NCI-H1105 (cell line): ENCODE measurements around the gene CLRN3.

Experiments
- DNase-seq: peaks from one replicate; lab custom pipeline; 2025; lab: John Stamatoyannopoulos, UW

The CLRN3 gene

DNA sequence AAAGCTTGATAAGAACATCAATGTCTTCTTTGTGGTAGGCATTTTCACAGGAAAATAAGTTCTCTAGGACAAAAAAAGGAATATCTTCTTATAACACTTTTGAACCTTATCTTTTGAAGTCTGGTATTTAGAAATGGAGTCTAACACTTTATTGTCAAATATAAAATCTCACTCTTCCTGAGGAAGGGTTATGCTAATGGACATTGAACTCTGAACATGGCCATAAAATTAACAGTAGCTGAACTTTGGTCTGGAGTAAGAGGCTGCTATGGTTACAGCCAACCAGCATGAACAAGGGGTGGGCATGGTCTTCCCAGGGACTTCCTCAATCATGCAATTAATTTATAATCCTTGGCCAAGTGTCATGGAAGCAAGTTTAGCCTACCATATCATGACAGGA, at the start of gene CLRN3:
CLRN3 (minus strand) TSS at position 199 of the 400 bp plus-strand sequence; CDS start at position 42, 157 bp downstream.
- no peak for DNase-seq

DNA sequence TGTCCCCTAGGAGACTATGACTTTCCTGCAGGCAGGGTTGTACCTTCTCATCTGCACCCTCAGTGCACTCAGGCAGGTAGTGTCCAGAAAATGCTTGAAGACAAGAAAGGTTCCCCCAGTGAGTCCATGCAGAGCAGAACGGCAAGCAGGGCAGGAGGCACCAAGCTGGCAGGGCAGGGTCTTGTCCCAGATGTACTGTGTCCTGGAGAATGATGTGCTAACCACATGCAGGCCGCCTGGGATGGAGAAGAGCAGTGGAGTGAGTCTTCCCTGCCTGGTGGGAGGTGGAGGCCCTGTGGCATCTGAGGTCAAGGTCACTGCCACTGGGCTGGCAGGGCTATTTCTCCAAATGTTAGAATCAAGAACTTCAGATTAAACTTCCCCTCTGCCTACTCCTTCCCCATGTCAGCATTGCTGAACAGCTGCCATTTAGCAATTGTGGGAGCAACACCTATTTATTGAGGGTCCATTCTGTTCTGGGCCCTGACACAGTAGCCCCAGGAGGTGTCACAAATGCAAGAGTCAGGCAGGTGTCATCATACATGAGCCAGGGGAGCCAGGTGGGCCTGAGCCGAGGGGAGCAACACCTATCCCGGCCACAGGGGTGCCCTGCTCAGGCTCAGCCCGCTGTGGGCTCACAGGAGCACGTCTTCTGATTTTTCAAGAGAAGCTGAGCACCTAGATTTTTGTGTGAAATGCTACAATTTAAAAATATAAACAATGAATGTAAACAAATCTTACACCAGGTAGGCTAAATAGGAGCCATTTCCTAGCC, 48.3 kb upstream of the CLRN3 start:
- no peak for DNase-seq

GRCh38 chr10:127939786-127940330, 47.1 kb upstream of the CLRN3 start:
- no peak for DNase-seq

- no peak for DNase-seq
Observed at GRCh38 chr10:127937915-127938463, 45.2 kb upstream of the CLRN3 start.

- no peak for DNase-seq
Observed at GRCh38 chr10:127937069-127937468, 44.3 kb upstream of the CLRN3 start.

GRCh38 chr10:127935071-127935561, 42.4 kb upstream of the CLRN3 start:
- no peak for DNase-seq

- DNase-seq: no peak
Observed at GRCh38 chr10:127934383-127934782, 41.6 kb upstream of the CLRN3 start.

- DNase-seq: no peak
Observed at GRCh38 chr10:127933271-127933670, 40.5 kb upstream of the CLRN3 start.

GRCh38 chr10:127932521-127933270, 40.0 kb upstream of the CLRN3 start:
- DNase-seq: no peak

GRCh38 chr10:127928021-127928806, 35.5 kb upstream of the CLRN3 start:
- no peak for DNase-seq

GRCh38 chr10:127926455-127926854, 33.7 kb upstream of the CLRN3 start:
- no peak for DNase-seq

- no peak for DNase-seq
Observed at GRCh38 chr10:127925471-127926207, 32.9 kb upstream of the CLRN3 start.

- no peak for DNase-seq
Observed at GRCh38 chr10:127923646-127924045, 30.9 kb upstream of the CLRN3 start.

- DNase-seq: no peak
Observed at GRCh38 chr10:127922675-127923366, 30.1 kb upstream of the CLRN3 start.

GRCh38 chr10:127922206-127922605, 29.5 kb upstream of the CLRN3 start:
- DNase-seq: no peak

DNA sequence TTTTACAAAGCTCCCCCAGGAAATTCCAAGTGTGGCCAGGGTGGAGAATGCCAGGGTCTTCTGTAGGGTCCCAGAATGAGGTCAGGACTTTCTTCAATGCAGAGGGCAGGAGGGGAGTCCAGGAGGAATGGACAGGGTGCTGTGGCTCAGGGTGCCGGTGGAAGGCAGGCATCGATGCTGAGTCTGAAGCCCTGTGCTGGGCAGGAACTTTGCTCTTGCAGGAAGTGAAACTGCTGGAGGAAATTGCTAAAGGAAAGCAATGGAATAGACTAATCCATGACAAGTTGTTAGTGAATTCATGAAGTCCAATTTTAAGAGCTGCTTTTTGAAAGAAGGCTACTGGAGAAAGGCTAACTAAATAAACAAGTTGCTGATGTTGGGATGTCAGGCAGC, 29.0 kb upstream of the CLRN3 start:
- DNase-seq: no peak

GRCh38 chr10:127921075-127921752, 28.5 kb upstream of the CLRN3 start:
- no peak for DNase-seq

GRCh38 chr10:127920306-127921074, 27.7 kb upstream of the CLRN3 start:
- no peak for DNase-seq
